ENCODE measurements around the gene GABRD.

The GABRD gene

GRCh38 chr1:1985375-1986050, 33.6 kb upstream of the GABRD start:
- no peak for DNase-seq (ENCODE audit: low spot score)

- DNase-seq (ENCODE audit: low spot score): no peak
Observed at GRCh38 chr1:1986451-1987141, 32.5 kb upstream of the GABRD start.

- no peak for DNase-seq (ENCODE audit: low spot score)
Observed at GRCh38 chr1:1987142-1987510, 32.0 kb upstream of the GABRD start.

GRCh38 chr1:1988061-1988945, 30.8 kb upstream of the GABRD start:
- no peak for DNase-seq (ENCODE audit: low spot score)

GRCh38 chr1:1989102-1989542, 30.0 kb upstream of the GABRD start:
- DNase-seq (ENCODE audit: low spot score): no peak

GRCh38 chr1:1989789-1990188, 29.4 kb upstream of the GABRD start:
- no peak for DNase-seq (ENCODE audit: low spot score)

GRCh38 chr1:1990222-1990621, 28.9 kb upstream of the GABRD start:
- DNase-seq (ENCODE audit: low spot score): no peak

GRCh38 chr1:1994536-1994935, 24.6 kb upstream of the GABRD start:
- no peak for DNase-seq (ENCODE audit: low spot score)

- DNase-seq (ENCODE audit: low spot score): no peak
Observed at GRCh38 chr1:1996207-1996651, 22.9 kb upstream of the GABRD start.

- DNase-seq (ENCODE audit: low spot score): no peak
Observed at GRCh38 chr1:1997576-1997975, 21.6 kb upstream of the GABRD start.

GRCh38 chr1:2000432-2000831, 18.7 kb upstream of the GABRD start:
- no peak for DNase-seq (ENCODE audit: low spot score)

GRCh38 chr1:2000850-2001249, 18.3 kb upstream of the GABRD start:
- DNase-seq (ENCODE audit: low spot score): no peak

GRCh38 chr1:2001773-2002411, 17.3 kb upstream of the GABRD start:
- DNase-seq (ENCODE audit: low spot score): no peak

GRCh38 chr1:2003541-2004131, 15.5 kb upstream of the GABRD start, which contains the start of gene CFAP74:
Gene CFAP74 (minus strand): TSS chr1:2003786. CDS start chr1:1990956, 12,830 bp downstream.
- no peak for DNase-seq (ENCODE audit: low spot score)

GRCh38 chr1:2004856-2005255, 14.3 kb upstream of the GABRD start:
- no peak for DNase-seq (ENCODE audit: low spot score)

- DNase-seq (ENCODE audit: low spot score): no peak
Observed at GRCh38 chr1:2009101-2010053, 9.8 kb upstream of the GABRD start.

GRCh38 chr1:2014181-2014580, 5.0 kb upstream of the GABRD start:
- DNase-seq (ENCODE audit: low spot score): no peak

GRCh38 chr1:2014741-2015735, 4.1 kb upstream of the GABRD start:
- DNase-seq (ENCODE audit: low spot score): no peak

- no peak for DNase-seq (ENCODE audit: low spot score)
Observed at GRCh38 chr1:2016123-2016522, 3.0 kb upstream of the GABRD start.
